ENCODE data around the gene P2RY6.
A peak's percentile ranks its signal among the peaks of the same experiment; 100 is the strongest.

The P2RY6 gene

GRCh38 chr11:73294604-73295003 lies 22.5 kb downstream of the P2RY6 start:
- Histone ChIP-seq H2AFZ (ENCODE audit: low read depth, low read length) (no peak overlapping the region), H3K36me3 (ENCODE audit: insufficient read depth, low read length) (no peaks in the 10 kb centered on the region), H3K9me3 (ENCODE audit: low read length) (no peaks in the 10 kb centered on the region), H3K4me3 (ENCODE audit: low read length) (no peak overlapping the region), H3K27me3 (ENCODE audit: insufficient read depth, low read length) (no peaks in the 10 kb centered on the region), H3K4me1 (ENCODE audit: insufficient read depth, low read length) (peaks cover 3% of the 10 kb centered on the region)

GRCh38 chr11:73295241-73295995 lies 23.3 kb downstream of the P2RY6 start:
- Histone ChIP-seq H2AFZ (ENCODE audit: low read depth, low read length) (no peak overlapping the region), H3K4me3 (ENCODE audit: low read length) (no peak overlapping the region), H3K36me3 (ENCODE audit: insufficient read depth, low read length) (no peaks in the 10 kb centered on the region), H3K9me3 (ENCODE audit: low read length) (no peaks in the 10 kb centered on the region), H3K27me3 (ENCODE audit: insufficient read depth, low read length) (no peaks in the 10 kb centered on the region), H3K4me1 (ENCODE audit: insufficient read depth, low read length) (peaks cover 3% of the 10 kb centered on the region)

- Histone ChIP-seq H3K4me3 (ENCODE audit: low read length) (no peak overlapping the region), H3K27me3 (ENCODE audit: insufficient read depth, low read length) (no peaks in the 10 kb centered on the region), H3K9me3 (ENCODE audit: low read length) (no peaks in the 10 kb centered on the region), H3K4me1 (ENCODE audit: insufficient read depth, low read length) (peaks cover 3% of the 10 kb centered on the region), H2AFZ (ENCODE audit: low read depth, low read length) (no peak overlapping the region), H3K36me3 (ENCODE audit: insufficient read depth, low read length) (no peaks in the 10 kb centered on the region)
Measured at GRCh38 chr11:73295996-73296318, 23.8 kb downstream of the P2RY6 start.

- peaks cover 3% of the 10 kb centered on the region for H3K4me1 ChIP-seq (ENCODE audit: insufficient read depth, low read length)
- no peaks in the 10 kb centered on the region for H3K9me3 ChIP-seq (ENCODE audit: low read length)
- H3K27me3 ChIP-seq (ENCODE audit: insufficient read depth, low read length): no peaks in the 10 kb centered on the region
- H3K36me3 ChIP-seq (ENCODE audit: insufficient read depth, low read length): no peaks in the 10 kb centered on the region
- no peak overlapping the region for H2AFZ ChIP-seq (ENCODE audit: low read depth, low read length)
- no peak overlapping the region for H3K4me3 ChIP-seq (ENCODE audit: low read length)
Measured at GRCh38 chr11:73296501-73297230, 24.5 kb downstream of the P2RY6 start.

- Histone ChIP-seq H3K27me3 (ENCODE audit: insufficient read depth, low read length) (no peaks in the 10 kb centered on the region), H3K4me3 (ENCODE audit: low read length) (no peak overlapping the region), H3K36me3 (ENCODE audit: insufficient read depth, low read length) (no peaks in the 10 kb centered on the region), H3K9me3 (ENCODE audit: low read length) (no peaks in the 10 kb centered on the region), H2AFZ (ENCODE audit: low read depth, low read length) (no peak overlapping the region), H3K4me1 (ENCODE audit: insufficient read depth, low read length) (peaks cover 1% of the 10 kb centered on the region)
Measured at GRCh38 chr11:73297231-73297590, 25.1 kb downstream of the P2RY6 start.

GRCh38 chr11:73297702-73298101 lies 25.6 kb downstream of the P2RY6 start:
- no peak overlapping the region for H3K4me3 ChIP-seq (ENCODE audit: low read length)
- H3K27me3 ChIP-seq (ENCODE audit: insufficient read depth, low read length): no peaks in the 10 kb centered on the region
- no peaks in the 10 kb centered on the region for H3K9me3 ChIP-seq (ENCODE audit: low read length)
- H3K36me3 ChIP-seq (ENCODE audit: insufficient read depth, low read length): no peaks in the 10 kb centered on the region
- H2AFZ ChIP-seq (ENCODE audit: low read depth, low read length): no peak overlapping the region
- no peaks in the 10 kb centered on the region for H3K4me1 ChIP-seq (ENCODE audit: insufficient read depth, low read length)

GRCh38 chr11:73298233-73298632 lies 26.1 kb downstream of the P2RY6 start:
- H3K36me3 ChIP-seq (ENCODE audit: insufficient read depth, low read length): no peaks in the 10 kb centered on the region
- H3K27me3 ChIP-seq (ENCODE audit: insufficient read depth, low read length): no peaks in the 10 kb centered on the region
- H3K4me1 ChIP-seq (ENCODE audit: insufficient read depth, low read length): no peaks in the 10 kb centered on the region
- no peak overlapping the region for H3K4me3 ChIP-seq (ENCODE audit: low read length)
- H2AFZ ChIP-seq (ENCODE audit: low read depth, low read length): no peak overlapping the region
- no peaks in the 10 kb centered on the region for H3K9me3 ChIP-seq (ENCODE audit: low read length)

GRCh38 chr11:73299751-73300150 lies 27.6 kb downstream of the P2RY6 start:
- no peak overlapping the region for H3K4me3 ChIP-seq (ENCODE audit: low read length)
- no peak overlapping the region for H2AFZ ChIP-seq (ENCODE audit: low read depth, low read length)
- no peaks in the 10 kb centered on the region for H3K27me3 ChIP-seq (ENCODE audit: insufficient read depth, low read length)
- no peaks in the 10 kb centered on the region for H3K36me3 ChIP-seq (ENCODE audit: insufficient read depth, low read length)
- no peaks in the 10 kb centered on the region for H3K4me1 ChIP-seq (ENCODE audit: insufficient read depth, low read length)
- no peaks in the 10 kb centered on the region for H3K9me3 ChIP-seq (ENCODE audit: low read length)

GRCh38 chr11:73306069-73306841 lies 34.1 kb downstream of the P2RY6 start:
- Histone ChIP-seq H3K4me3 (ENCODE audit: low read length) (no peak overlapping the region), H2AFZ (ENCODE audit: low read depth, low read length) (no peak overlapping the region), H3K4me1 (ENCODE audit: insufficient read depth, low read length) (peaks cover 32% of the 10 kb centered on the region), H3K36me3 (ENCODE audit: insufficient read depth, low read length) (peaks cover 5% of the 10 kb centered on the region), H3K27me3 (ENCODE audit: insufficient read depth, low read length) (no peaks in the 10 kb centered on the region), H3K9me3 (ENCODE audit: low read length) (peaks cover 1% of the 10 kb centered on the region)

- Histone ChIP-seq H3K27me3 (ENCODE audit: insufficient read depth, low read length) (no peaks in the 10 kb centered on the region), H3K4me1 (ENCODE audit: insufficient read depth, low read length) (peaks cover 38% of the 10 kb centered on the region), H3K9me3 (ENCODE audit: low read length) (peaks cover 1% of the 10 kb centered on the region), H3K4me3 (ENCODE audit: low read length) (peak overlapping the region; percentile 45), H3K36me3 (ENCODE audit: insufficient read depth, low read length) (peaks cover 5% of the 10 kb centered on the region), H2AFZ (ENCODE audit: low read depth, low read length) (peak overlapping the region; percentile 60)
Measured at GRCh38 chr11:73306977-73307322, 34.8 kb downstream of the P2RY6 start.

GRCh38 chr11:73307323-73308002 lies 35.3 kb downstream of the P2RY6 start:
- H2AFZ ChIP-seq (ENCODE audit: low read depth, low read length): peak overlapping the region; percentile 60
- peak overlapping the region; percentile 60 for H3K4me3 ChIP-seq (ENCODE audit: low read length)
- no peaks in the 10 kb centered on the region for H3K27me3 ChIP-seq (ENCODE audit: insufficient read depth, low read length)

GRCh38 chr11:73308003-73308960 lies 36.1 kb downstream of the P2RY6 start, which contains the start of gene ARHGEF17:
Gene ARHGEF17 (plus strand): TSS chr11:73308276. CDS start chr11:73308639, 363 bp downstream.
- H3K9me3 ChIP-seq (ENCODE audit: low read length): peaks cover 1% of the 10 kb centered on the region
- peak within 1 kb of the TSS; percentile 60 for H2AFZ ChIP-seq (ENCODE audit: low read depth, low read length)
- peak within 1 kb of the TSS; percentile 60 for H3K4me3 ChIP-seq (ENCODE audit: low read length)
- peaks cover 5% of the 10 kb centered on the region for H3K36me3 ChIP-seq (ENCODE audit: insufficient read depth, low read length)
- H3K27me3 ChIP-seq (ENCODE audit: insufficient read depth, low read length): no peaks in the 10 kb centered on the region
- peaks cover 52% of the 10 kb centered on the region for H3K4me1 ChIP-seq (ENCODE audit: insufficient read depth, low read length)

More at GRCh38 chr11:73307323-73308002, 35.3 kb downstream of the P2RY6 start:
- peaks cover 5% of the 10 kb centered on the region for H3K36me3 ChIP-seq (ENCODE audit: insufficient read depth, low read length)
- peaks cover 1% of the 10 kb centered on the region for H3K9me3 ChIP-seq (ENCODE audit: low read length)
- H3K4me1 ChIP-seq (ENCODE audit: insufficient read depth, low read length): peaks cover 44% of the 10 kb centered on the region
